K562 (cell line): Measurements from ENCODE around the gene MKS1. TPM values are rescaled to one million over a fixed set of nuclear protein-coding genes. Genes with fewer than 3 reads are reported as not detected.

Experiments used
- ATAC-seq: fragments of 200-7000 bp; cut with Tn5 transposase; 3 replicates; pipeline ENCODE4 v1.9.1; 2020; ENCODE audit warnings: moderate library complexity
- BruUV-seq: library from RNA; stranded (reverse); fragments of 400-500 nt; replicated peaks from 2 replicates; lab custom pipeline; 2021; lab: Mats Ljungman, UMichigan
- CTCF ChIA-PET: fragments of 300-600 bp; formaldehyde crosslinking; extraction: SDS; loops from one replicate; lab custom pipeline; 2021; ENCODE audit warnings: low intra/inter-chr PET ratio; lab: Yijun Ruan, JAX
- POLR2A ChIA-PET: fragments of 300-600, 350-650 bp; sonication (Branson Sonifier 250); formaldehyde crosslinking; extraction: SDS; loops from one replicate; lab custom pipeline; 2021; ENCODE audit warnings: antibody characterized with exemption, inconsistent platforms; lab: Yijun Ruan, JAX
- DNase-seq, 4 experiments: peaks; one replicate each; pipeline versions ENCODE4 v3.0.0 to v3.0.0-alpha.2; 2011 to 2018; ENCODE audit warnings: low spot score in 3 of 4, mixed read lengths in 3 of 4; ENCODE audit errors: extremely low read depth in 1 of 4
- FAIRE-seq: peaks from 2 replicates; lab custom pipeline; 2011; peaks lifted over from hg19 to GRCh38; lab: Jason Lieb, UNC
- H2AFZ ChIP-seq: 2 replicates; pipeline ENCODE4 v1.6.0; 2011; ENCODE audit warnings: low read depth, low read length, control low read depth, inconsistent platforms
- H3K27ac ChIP-seq: fragments of 200-600 bp; 3 replicates; pipeline ENCODE4 v1.8.0; 2011; ENCODE audit warnings: low read depth, mild to moderate bottlenecking, control low read depth, inconsistent platforms, low read length, moderate library complexity, mixed read lengths; ENCODE audit errors: extremely low read depth
- H3K27me3 ChIP-seq, 2 experiments: fragments of 300-600 bp in 1 of 2; 2 replicates in 1 of 2; 3 replicates in 1 of 2; pipeline versions ENCODE4 v1.6.0 to v1.8.0; 2011; ENCODE audit warnings: inconsistent platforms in 2 of 2, low read length in 2 of 2, mild to moderate bottlenecking in 1 of 2, mixed read lengths in 1 of 2, moderate library complexity in 1 of 2; ENCODE audit not compliant: control insufficient read depth in 2 of 2, insufficient read depth in 2 of 2
- H3K36me3 ChIP-seq: fragments of 300-600 bp; 3 replicates; pipeline ENCODE4 v1.8.0; 2011; ENCODE audit warnings: mild to moderate bottlenecking, low read length, inconsistent platforms; ENCODE audit not compliant: control insufficient read depth, insufficient read depth
- H3K4me1 ChIP-seq, 2 experiments: fragments of 200-600 bp in 1 of 2; replicated peaks in 1 of 2; 2 replicates in 1 of 2; 3 replicates in 1 of 2; pipeline versions ENCODE4 v1.5.1 to v1.8.0; 2011; ENCODE audit warnings: inconsistent platforms in 2 of 2, low read length in 2 of 2, mild to moderate bottlenecking in 1 of 2, mixed read lengths in 1 of 2, moderate library complexity in 1 of 2; ENCODE audit not compliant: control insufficient read depth in 2 of 2, insufficient read depth in 2 of 2
- H3K4me2 ChIP-seq: 2 replicates; pipeline ENCODE4 v1.6.1; 2011; ENCODE audit warnings: low read length, control low read depth, inconsistent platforms, mixed read lengths; ENCODE audit not compliant: insufficient read depth
- H3K4me3 ChIP-seq: fragments of 200-600 bp; sonication (generic), shearing (Covaris generic); 2 replicates; pipeline ENCODE4 v1.5.1; 2016; ENCODE audit warnings: control low read depth, inconsistent platforms
- H3K79me2 ChIP-seq: fragments of 200-600 bp; 3 replicates; pipeline ENCODE4 v1.8.0; 2011; ENCODE audit warnings: low read length, inconsistent platforms; ENCODE audit not compliant: control insufficient read depth, insufficient read depth
- H3K9ac ChIP-seq, 2 experiments: 2 replicates each; pipeline versions ENCODE4 v1.6.0 to v1.6.1; 2011; ENCODE audit warnings: low read depth in 2 of 2, low read length in 2 of 2, control low read depth in 1 of 2, inconsistent platforms in 1 of 2, mild to moderate bottlenecking in 1 of 2, mixed read lengths in 1 of 2; ENCODE audit not compliant: insufficient read depth in 1 of 2
- H3K9me1 ChIP-seq: one replicate; pipeline ENCODE4 v1.6.0; 2011; ENCODE audit warnings: inconsistent platforms, mild to moderate bottlenecking, low read length, moderate library complexity; ENCODE audit not compliant: control insufficient read depth, insufficient read depth
- H3K9me3 ChIP-seq: replicated peaks from 2 replicates; pipeline ENCODE4 v1.5.1; 2011; ENCODE audit warnings: low read depth, low read length, inconsistent platforms; ENCODE audit not compliant: control insufficient read depth, insufficient read depth
- H4K20me1 ChIP-seq: replicated peaks from 2 replicates; pipeline ENCODE4 v1.6.1; 2011; ENCODE audit warnings: low read length, inconsistent platforms, mixed read lengths; ENCODE audit not compliant: control insufficient read depth, insufficient read depth
- BRF1 ChIP-seq: IDR thresholded peaks from 3 replicates; pipeline ENCODE4 v1.6.1; 2011; ENCODE audit warnings: borderline replicate concordance, mild to moderate bottlenecking; ENCODE audit not compliant: insufficient read length; ENCODE audit errors: extremely low read depth
- ELF2 ChIP-seq: fragments of 250-450 bp; sonication (Bioruptor Pico); IDR thresholded peaks from 2 replicates; pipeline ENCODE4 v1.5.0; 2021; ENCODE audit warnings: mild to moderate bottlenecking
- FOXK2 ChIP-seq, 2 experiments: fragments of 450-650 bp; IDR thresholded peaks in 1 of 2; conservative IDR thresholded peaks in 1 of 2; 2 replicates each; pipeline ENCODE4 v1.6.1; 2016; ENCODE audit warnings: low read depth in 2 of 2, mild to moderate bottlenecking in 1 of 2
- GATAD2A ChIP-seq: fragments of 450-650 bp; IDR thresholded peaks from 2 replicates; pipeline ENCODE4 v1.6.1; 2017
- HMGN3 ChIP-seq: IDR thresholded peaks from 2 replicates; pipeline ENCODE4 v1.6.1; 2011; ENCODE audit warnings: borderline replicate concordance, low read depth, mild to moderate bottlenecking, mixed read lengths, low read length; ENCODE audit not compliant: insufficient read length; ENCODE audit errors: extremely low read depth
- ID3 ChIP-seq, 2 experiments: fragments of 250-450 bp in 1 of 2; fragments of 450-650 bp in 1 of 2; sonication (Bioruptor Pico) in 1 of 2; IDR thresholded peaks; 2 replicates each; pipeline versions ENCODE4 v1.6.1 to v1.8.0; 2016 to 2021; ENCODE audit warnings: mild to moderate bottlenecking in 2 of 2, moderate library complexity in 2 of 2, missing compliant biosample characterization in 1 of 2, missing genetic modification characterization in 1 of 2
- POLR2A ChIP-seq: fragments of 450-650 bp; conservative IDR thresholded peaks from 2 replicates; pipeline ENCODE4 v1.6.1; 2016
- RBM22 ChIP-seq: fragments of 200-400 bp; formaldehyde crosslinking; IDR thresholded peaks from 2 replicates; pipeline ENCODE4 v1.6.1; 2018; ENCODE audit warnings: low read length, low read depth; ENCODE audit not compliant: poor library complexity, severe bottlenecking
- TCF3 ChIP-seq: sonication (generic); formaldehyde crosslinking; IDR thresholded peaks from 2 replicates; pipeline ENCODE4 v1.4.0; 2020; ENCODE audit warnings: mild to moderate bottlenecking, missing genetic modification reagents
- USF2 ChIP-seq: sonication (generic); formaldehyde crosslinking; IDR thresholded peaks from 2 replicates; pipeline ENCODE4 v1.5.0; 2020; ENCODE audit warnings: missing genetic modification reagents
- ZBTB9 ChIP-seq: fragments of 450-650 bp; formaldehyde crosslinking; IDR thresholded peaks from 2 replicates; pipeline ENCODE4 v1.4.0; 2020; ENCODE audit warnings: mild to moderate bottlenecking, moderate library complexity
- ZNF655 ChIP-seq: fragments of 250-450 bp; sonication (Bioruptor Pico); IDR thresholded peaks from 2 replicates; pipeline ENCODE4 v1.5.0; 2021
- WGBS: fragments of 100-300 bp; shearing (Covaris generic); methylation state at CpG from one replicate; pipeline ENCODE4 v1.1.6; 2016; ENCODE audit warnings: low coverage, mixed read lengths; ENCODE audit not compliant: insufficient coverage; ENCODE audit errors: missing lambda C conversion rate; 5-methylcytosine and 5-hydroxymethylcytosine counted together
- in situ Hi-C: fragments of 300-500 bp; cut with MboI; formaldehyde crosslinking; loops from 4 replicates; pipeline ENCODE4 v1.15.0; 2018; ENCODE audit warnings: inconsistent platforms, mixed read lengths
- intact Hi-C: fragments of 100-400 bp; cut with micrococcal nuclease; formaldehyde crosslinking; loops from 2 replicates; pipeline ENCODE4 v1.14.2; 2022
- polyA plus RNA-seq, 8 experiments: library from polyadenylated mRNA; depleted of rRNA in 4 of 8; stranded (reverse) in 5 of 8; unstranded in 3 of 8; fragments of >200 nt; fragmentation: Nextera tagmentation in 2 of 8; fragmentation: Illumina TruSeq in 1 of 8; extraction: Ambion mirVana in 2 of 8; extraction: Trizol in 1 of 8; gene quantifications; 2 replicates each; pipeline versions ENCODE4 v1.2.1 to v1.2.3, GENCODE V29; 2011 to 2014; ENCODE audit warnings: inconsistent platforms in 1 of 8, missing spikeins in 1 of 8
- total RNA-seq, 7 experiments: library from RNA; depleted of rRNA in 6 of 7; stranded (reverse); fragments of >200 nt in 6 of 7; fragmentation: Illumina TruSeq in 2 of 7; extraction: Trizol in 2 of 7; gene quantifications; 2 replicates each; pipeline versions ENCODE4 v1.2.1 to v1.2.3, GENCODE V29; 2011 to 2021; ENCODE audit warnings: low replicate concordance in 1 of 7

The MKS1 gene
- total and polyA plus RNA-seq, 9 of the 15 experiments (the other 6 are each of a cell fraction or from before 2014, with no cell fraction given) = 16.3 to 31.0 (median 25.9) TPM

- ChIA-PET POLR2A (interaction anchor here (1.1 to 1.2 kb wide), 3 partner anchors 9 to 124 kb away, joined by 3 to 4 read pairs (median 3); partner anchors contain the start of gene SUPT4H1), CTCF (no interaction called here)
- ATAC-seq (no peak), FAIRE-seq (no peak), DNase-seq (no peak)
- Histone ChIP-seq H3K36me3 (no peaks in the 10 kb centered on the region), H3K27ac (no peak overlapping the region), H3K9me1 (no peaks in the 10 kb centered on the region), H3K4me1 (peaks cover 0 to 13% of the 10 kb centered on the region in 2 experiments; a peak in 3 of 5 replicates), H3K9ac (no peak overlapping the region), H4K20me1 (no peaks in the 10 kb centered on the region), H2AFZ (no peak overlapping the region), H3K27me3 (peaks cover 0 to 5% of the 10 kb centered on the region in 2 experiments; a peak in 1 of 5 replicates), H3K9me3 (no peaks in the 10 kb centered on the region), H3K4me2 (no peak overlapping the region), H3K4me3 (no peak overlapping the region), H3K79me2 (no peaks in the 10 kb centered on the region)
- 0% methylated on average over 3 of the region's 3 CpGs for WGBS
- TF ChIP-seq HMGN3 (no peak), USF2 (CRISPR knock-in tag) (0 out of 2 replicates have a peak, but pooled peaks have one; percentile 3)
- intact Hi-C loops (no loop called here), in situ Hi-C loops (no loop called here)
- BruUV-seq = no TSS peak
Observed at GRCh38 chr17:58227733-58228132, 8.7 kb upstream of the MKS1 start.

GRCh38 chr17:58224315-58224714, 5.3 kb upstream of the MKS1 start:
- Histone ChIP-seq H3K9ac (no peak overlapping the region), H3K9me1 (no peaks in the 10 kb centered on the region), H3K4me2 (no peak overlapping the region), H3K27me3 (no peaks in the 10 kb centered on the region), H3K27ac (0 out of 3 replicates have a peak overlapping the region, but pooled peaks have one; percentile 23), H3K9me3 (no peaks in the 10 kb centered on the region), H3K79me2 (no peaks in the 10 kb centered on the region), H3K4me3 (no peak overlapping the region), H3K36me3 (no peaks in the 10 kb centered on the region), H3K4me1 (peaks cover 1 to 16% of the 10 kb centered on the region in 2 experiments), H2AFZ (peak overlapping the region; percentile 59), H4K20me1 (no peaks in the 10 kb centered on the region)
- FAIRE-seq (no peak), DNase-seq (peak in 2 of 4 experiments; percentile 41 to 49), ATAC-seq (peak; percentile 33; the same call in 1 of the 3 replicates)
- intact Hi-C loops = no loop called here
- no TSS peak for BruUV-seq
- in situ Hi-C loops = no loop called here
- POLR2A ChIA-PET = interaction anchor here (1.1 kb wide), 1 partner anchor 13 kb away, joined by 3 read pairs; no protein-coding TSS in a partner anchor
- CTCF ChIA-PET = no interaction called here
- 14% methylated on average over 1 of the region's 1 CpG for WGBS
- TF ChIP-seq POLR2A (no peak), BRF1 (no peak), ZBTB9 (CRISPR knock-in tag) (no peak), ELF2 (CRISPR knock-in tag) (no peak), RBM22 (no peak), FOXK2 (conservative IDR thresholded peaks at IDR 0.05 in 1 of 2, IDR thresholded peaks at IDR 0.05 in 1 of 2; ENCODE audit: low read depth in 2 of 2) (no peak), GATAD2A (no peak), TCF3 (CRISPR knock-in tag) (no peak), ZNF655 (CRISPR knock-in tag) (no peak), ID3 (CRISPR knock-in tag; IDR thresholded peaks at IDR 0.05) (no peak), ID3 (tag; IDR thresholded peaks at IDR 0.05) (no peak)
